NT2/D1 (cell line): Measurements from ENCODE around the gene S100A7.

ENCODE experiments used
- DNase-seq: peaks from one replicate; pipeline ENCODE4 v3.0.0-alpha.2; 2011; ENCODE audit warnings: low read depth, low spot score
- H3K27me3 ChIP-seq: 2 replicates; pipeline ENCODE4 v1.6.0; 2011; ENCODE audit warnings: mild to moderate bottlenecking; ENCODE audit not compliant: insufficient read length, insufficient read depth
- H3K36me3 ChIP-seq: 2 replicates; pipeline ENCODE4 v1.6.1; 2011; ENCODE audit warnings: mild to moderate bottlenecking, low read length, mixed read lengths; ENCODE audit not compliant: insufficient read depth, insufficient read length
- H3K4me1 ChIP-seq: 2 replicates; pipeline ENCODE4 v1.5.1; 2011; ENCODE audit not compliant: insufficient read depth, insufficient read length
- H3K4me3 ChIP-seq: 2 replicates; pipeline ENCODE4 v1.5.1; 2011; ENCODE audit warnings: low read depth; ENCODE audit not compliant: insufficient read length
- H3K9ac ChIP-seq: 2 replicates; pipeline ENCODE4 v1.6.0; 2011; ENCODE audit warnings: low read depth; ENCODE audit not compliant: insufficient read length
- H3K9me3 ChIP-seq: 2 replicates; pipeline ENCODE4 v1.5.1; 2011; ENCODE audit warnings: mild to moderate bottlenecking, low read length; ENCODE audit not compliant: insufficient read depth
- SUZ12 ChIP-seq: IDR thresholded peaks from 2 replicates; pipeline ENCODE4 v1.6.1; 2011; ENCODE audit not compliant: insufficient read length, insufficient read depth; ENCODE audit errors: extremely low read depth
- YY1 ChIP-seq: IDR thresholded peaks from 2 replicates; pipeline ENCODE4 v1.6.1; 2011; ENCODE audit not compliant: insufficient read length, insufficient read depth
- ZNF274 ChIP-seq: IDR thresholded peaks from 2 replicates; pipeline ENCODE4 v1.6.1; 2011; ENCODE audit warnings: mild to moderate bottlenecking, low read depth, low read length

The S100A7 gene

DNA sequence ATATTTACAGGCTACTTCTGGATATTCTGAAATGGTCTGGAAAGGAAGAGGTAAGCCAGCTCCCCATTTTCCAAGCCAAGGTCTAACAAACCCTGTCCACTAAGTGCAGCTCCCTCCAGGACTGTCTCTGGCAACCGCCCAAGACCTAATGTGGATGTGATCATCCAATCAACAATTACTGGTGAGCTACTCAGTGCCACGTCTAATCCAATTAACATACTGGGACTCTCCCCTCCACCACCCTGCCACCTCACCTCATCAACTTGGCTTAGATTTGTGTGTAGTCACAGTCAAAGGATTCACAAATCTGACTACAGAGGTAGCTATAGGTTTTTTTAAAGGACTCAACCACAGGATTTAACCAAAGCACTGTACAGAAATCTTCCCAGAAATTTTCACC lies 25.4 kb upstream of the S100A7 start:
- no peak overlapping the region for H3K9ac ChIP-seq
- H3K4me1 ChIP-seq, result peaks cover 2% of the 10 kb centered on the region
- no peaks in the 10 kb centered on the region for H3K9me3 ChIP-seq
- H3K4me3 ChIP-seq, result no peak overlapping the region
- H3K36me3 ChIP-seq, result no peaks in the 10 kb centered on the region
- no peak for DNase-seq
- no peaks in the 10 kb centered on the region for H3K27me3 ChIP-seq
- TF ChIP-seq YY1 (no peak), SUZ12 (no peak), ZNF274 (no peak)

DNA sequence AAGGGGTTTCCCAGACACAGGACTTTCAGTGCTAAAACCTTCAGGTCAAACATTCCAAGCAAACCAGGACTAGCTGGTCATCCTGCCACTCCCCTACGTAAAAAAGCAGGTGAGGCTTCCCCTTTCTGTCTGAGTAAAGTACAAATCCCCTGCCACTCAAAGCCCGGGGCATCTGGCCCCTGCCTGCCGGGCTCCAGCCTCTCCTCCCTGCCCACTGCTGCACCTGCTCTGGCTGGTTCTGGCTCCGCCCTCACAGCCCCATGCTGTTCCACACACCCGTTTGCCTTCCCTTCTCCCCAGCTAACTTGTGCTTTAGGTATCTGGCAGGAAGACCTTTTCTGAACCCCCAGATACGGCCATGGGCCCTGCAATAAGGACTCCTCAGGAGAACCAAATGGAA lies 23.3 kb upstream of the S100A7 start:
- no peak overlapping the region for H3K4me3 ChIP-seq
- H3K9ac ChIP-seq, result no peak overlapping the region
- no peak for TF ChIP-seq ZNF274
- TF ChIP-seq YY1, result no peak
- no peak for TF ChIP-seq SUZ12
- H3K4me1 ChIP-seq, result peaks cover 7% of the 10 kb centered on the region
- DNase-seq, result no peak
- no peaks in the 10 kb centered on the region for H3K9me3 ChIP-seq
- no peaks in the 10 kb centered on the region for H3K27me3 ChIP-seq
- no peaks in the 10 kb centered on the region for H3K36me3 ChIP-seq

DNA sequence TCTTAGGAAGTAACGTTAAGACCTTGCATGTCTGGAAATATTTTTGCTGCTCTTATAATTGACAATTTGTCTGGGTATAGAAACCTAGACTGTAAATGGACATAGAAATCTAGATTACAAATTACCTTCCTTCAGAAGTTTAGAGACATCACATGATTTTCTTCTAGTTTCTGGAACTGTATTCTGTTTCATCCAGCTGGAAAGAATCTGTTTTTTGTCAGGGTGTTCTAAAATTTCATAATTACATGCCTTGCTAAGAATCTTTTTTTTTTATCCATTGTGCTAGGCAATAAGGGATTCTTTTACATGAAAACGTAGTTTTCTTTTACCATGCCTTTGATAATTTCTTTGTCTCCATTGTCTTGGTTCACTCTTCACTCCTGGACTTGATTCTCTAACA lies 20.7 kb upstream of the S100A7 start:
- DNase-seq, result no peak
- H3K4me1 ChIP-seq, result peaks cover 10% of the 10 kb centered on the region
- no peak overlapping the region for H3K4me3 ChIP-seq
- no peaks in the 10 kb centered on the region for H3K27me3 ChIP-seq
- H3K9me3 ChIP-seq, result no peaks in the 10 kb centered on the region
- TF ChIP-seq YY1 (no peak), SUZ12 (no peak), ZNF274 (no peak)
- H3K36me3 ChIP-seq, result no peaks in the 10 kb centered on the region
- H3K9ac ChIP-seq, result no peak overlapping the region

DNA sequence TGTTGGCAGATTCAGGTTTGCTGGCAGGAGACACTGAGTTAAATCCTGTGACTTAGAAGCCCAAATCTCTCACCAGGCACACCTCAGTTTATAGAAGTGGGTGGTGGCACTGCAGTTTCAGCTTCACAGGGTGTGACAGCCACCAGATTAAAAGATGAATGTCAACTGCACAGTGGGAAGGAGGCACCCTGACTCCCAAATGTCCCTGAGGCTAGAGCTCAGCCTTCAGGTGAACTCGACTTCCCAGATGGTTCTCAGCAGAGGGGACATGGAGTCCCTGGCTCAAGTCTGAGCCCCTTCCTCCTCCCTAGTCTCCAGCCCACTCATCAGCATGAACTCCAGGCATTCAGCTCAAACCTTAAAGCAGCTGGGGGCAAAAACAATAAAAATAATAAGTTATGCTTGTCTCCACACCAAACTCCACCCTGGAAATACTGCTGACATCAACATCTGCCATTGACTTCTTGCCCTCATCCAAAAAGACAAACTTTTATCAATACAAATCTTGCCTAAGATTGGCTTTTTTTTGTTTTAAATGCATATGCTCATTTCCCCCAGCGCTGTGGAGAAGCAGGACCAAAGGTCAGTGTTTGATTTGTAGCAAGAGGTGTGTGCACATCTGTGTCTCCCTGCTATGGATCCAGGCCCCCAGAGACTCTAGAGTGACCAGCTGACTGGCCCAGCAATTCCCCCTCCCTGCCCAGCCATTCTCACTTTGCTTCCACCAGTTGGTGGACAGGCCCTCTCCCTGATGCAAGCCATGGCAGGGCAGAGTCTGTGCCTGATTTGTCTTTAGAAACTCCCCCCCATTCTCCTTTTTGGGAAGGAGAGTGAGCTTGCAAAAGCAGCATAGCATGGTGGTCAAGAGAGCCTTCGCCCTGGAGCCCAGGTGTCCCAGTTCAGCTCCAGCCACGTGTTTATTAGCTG lies 18.5 kb upstream of the S100A7 start:
- no peak overlapping the region for H3K9ac ChIP-seq
- H3K9me3 ChIP-seq, result no peaks in the 10 kb centered on the region
- TF ChIP-seq ZNF274 (no peak), SUZ12 (no peak), YY1 (no peak)
- no peaks in the 10 kb centered on the region for H3K36me3 ChIP-seq
- H3K4me3 ChIP-seq, result no peak overlapping the region
- no peak for DNase-seq
- H3K4me1 ChIP-seq, result peaks cover 10% of the 10 kb centered on the region
- H3K27me3 ChIP-seq, result no peaks in the 10 kb centered on the region

DNA sequence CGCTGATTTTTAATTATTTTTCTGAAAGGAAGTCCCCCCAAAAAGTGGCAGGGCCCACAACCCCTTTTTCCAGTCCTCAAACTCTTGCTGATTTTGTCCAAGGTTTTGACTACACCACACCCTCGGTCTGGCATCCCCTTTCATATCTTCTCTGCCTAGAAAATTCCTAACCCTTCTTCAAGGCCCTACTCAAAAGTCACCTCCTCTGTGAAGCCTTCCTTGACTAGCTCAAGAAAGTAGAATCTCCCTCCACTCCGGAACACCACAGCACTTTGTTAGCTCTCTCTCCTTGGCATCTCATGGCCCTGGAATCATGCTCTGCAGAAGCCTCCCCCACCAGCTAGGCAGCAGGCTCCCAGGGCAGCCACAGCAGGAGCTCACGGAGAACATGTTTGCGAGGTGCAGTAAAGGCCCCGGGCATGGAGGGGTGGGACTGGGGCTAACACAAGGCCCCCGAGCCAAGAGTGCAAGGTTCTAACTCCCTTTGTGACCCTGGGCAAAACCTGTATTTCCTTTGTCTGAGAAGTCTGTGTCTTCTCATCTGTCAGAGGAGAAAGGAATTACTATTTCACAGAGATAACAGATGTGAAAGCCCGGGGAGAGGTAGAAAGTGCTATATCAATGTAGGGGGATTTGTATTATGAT lies 17.7 kb upstream of the S100A7 start:
- H3K9ac ChIP-seq, result no peak overlapping the region
- TF ChIP-seq ZNF274, result no peak
- no peak for TF ChIP-seq YY1
- no peak for DNase-seq
- H3K27me3 ChIP-seq, result no peaks in the 10 kb centered on the region
- peaks cover 7% of the 10 kb centered on the region; the same call in 1 of the 2 replicates for H3K9me3 ChIP-seq
- H3K4me3 ChIP-seq, result no peak overlapping the region
- no peaks in the 10 kb centered on the region for H3K36me3 ChIP-seq
- peaks cover 8% of the 10 kb centered on the region for H3K4me1 ChIP-seq

DNA sequence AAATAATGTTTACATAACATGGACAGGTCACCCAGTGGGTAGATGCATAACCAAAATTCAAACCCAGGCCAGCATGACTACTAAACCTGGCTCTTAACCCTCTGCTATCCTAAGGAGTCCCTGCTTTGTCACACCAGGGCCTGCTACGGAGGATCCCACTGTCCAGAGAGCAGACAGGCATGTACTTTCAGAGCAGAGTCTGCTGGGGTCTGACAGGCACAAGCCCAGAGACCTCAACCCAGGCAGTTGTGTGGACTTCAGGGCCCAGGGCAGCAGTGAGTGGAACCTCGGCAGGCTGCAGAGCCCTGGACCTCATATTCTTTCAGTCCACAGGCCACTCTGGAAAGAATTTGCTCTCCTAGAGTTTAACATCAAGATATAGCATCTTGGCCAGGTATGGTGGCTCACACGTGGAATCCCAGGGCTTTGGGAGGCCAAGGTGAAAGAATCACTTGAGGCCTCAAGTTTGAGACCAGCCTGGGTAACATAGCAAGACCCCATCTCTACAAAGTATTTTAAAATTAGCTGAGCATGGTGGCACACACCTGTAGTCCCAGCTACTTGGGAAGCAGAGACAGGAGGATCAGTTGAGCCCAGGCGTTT lies 16.1 kb upstream of the S100A7 start:
- peaks cover 23% of the 10 kb centered on the region; the same call in 1 of the 2 replicates for H3K9me3 ChIP-seq
- H3K9ac ChIP-seq, result no peak overlapping the region
- peaks cover 8% of the 10 kb centered on the region for H3K4me1 ChIP-seq
- H3K27me3 ChIP-seq, result no peaks in the 10 kb centered on the region
- no peak for DNase-seq
- H3K4me3 ChIP-seq, result no peak overlapping the region
- H3K36me3 ChIP-seq, result no peaks in the 10 kb centered on the region
- no peak for TF ChIP-seq SUZ12
- TF ChIP-seq ZNF274, result no peak
- no peak for TF ChIP-seq YY1

DNA sequence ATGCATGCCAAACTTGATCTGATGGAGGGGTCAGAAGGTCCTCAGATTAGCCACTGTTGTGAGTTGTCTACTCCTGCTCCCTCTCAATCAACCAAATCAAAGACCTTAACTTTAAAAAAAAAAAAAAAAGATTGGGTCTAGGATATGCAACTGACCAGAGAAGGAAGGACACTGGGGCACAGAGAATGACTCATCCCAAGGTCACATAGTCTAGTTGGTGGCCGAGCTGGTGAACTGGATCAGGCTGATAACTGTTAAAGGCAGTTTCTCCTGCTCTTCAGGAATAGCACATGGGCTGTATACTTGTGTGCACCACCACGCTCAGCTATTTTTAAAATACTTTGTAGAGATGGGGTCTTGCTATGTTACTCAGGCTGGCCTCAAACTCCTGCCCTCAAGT lies 14.8 kb upstream of the S100A7 start:
- Histone ChIP-seq H3K4me1 (peaks cover 8% of the 10 kb centered on the region), H3K9me3 (peaks cover 36% of the 10 kb centered on the region; the same call in 1 of the 2 replicates), H3K36me3 (no peaks in the 10 kb centered on the region), H3K4me3 (no peak overlapping the region), H3K27me3 (no peaks in the 10 kb centered on the region), H3K9ac (no peak overlapping the region)
- no peak for TF ChIP-seq YY1
- TF ChIP-seq ZNF274, result no peak
- no peak for TF ChIP-seq SUZ12
- no peak for DNase-seq
